Left ventricle myocardium superior (tissue), 1 donor: ENCODE data around the gene PSORS1C2. TPM values are rescaled to one million over a fixed set of nuclear protein-coding genes. Genes with fewer than 3 reads are reported as not detected.
"Not testable (repeated sequence)": the region's sequence is repeated elsewhere in the genome, so short reads cannot be mapped to it uniquely, and the experiment has no call there.

ENCODE experiments used
- ATAC-seq: fragments of 200-7000 bp; cut with Tn5 transposase; one replicate; pipeline ENCODE4 v1.9.1; 2020; ENCODE audit warnings: mild to moderate bottlenecking, moderate library complexity
- DNase-seq: peaks from one replicate; pipeline ENCODE4 v3.0.0-alpha.2; 2020
- intact Hi-C: fragments of 100-400 bp; cut with micrococcal nuclease; formaldehyde crosslinking; loops from one replicate; pipeline ENCODE4 v1.11.0; 2022
- long read RNA-seq: library from polyadenylated mRNA; unstranded; transcript quantifications from one replicate; pipeline ENCODE4 v2.0.0, GENCODE V29; 2021
- total RNA-seq: library from RNA; stranded (reverse); fragmentation: NEBNext Ultra II Directional; extraction: Animal tissue kit (Norgen Biotek cat#: 25700); gene quantifications from one replicate; pipeline ENCODE4 v1.2.1, GENCODE V29; 2021
- donor health status: DM: no; HTN: yes; CAD: no; lungs with severe emphysema.

The PSORS1C2 gene
- total RNA-seq: not detected
- long read RNA-seq: 0 reads

- intact Hi-C loops: loop anchor here (5.0 kb wide), 2 partner anchors 53 to 228 kb away; no protein-coding TSS in a partner anchor
- no peak for ATAC-seq
- no peak for DNase-seq
Measured at GRCh38 chr6:31138982-31139381, at the start of gene PSORS1C2. TSS of gene PSORS1C2 (minus strand) at chr6:31139066. CDS start at chr6:31139026, 40 bp downstream.

DNA sequence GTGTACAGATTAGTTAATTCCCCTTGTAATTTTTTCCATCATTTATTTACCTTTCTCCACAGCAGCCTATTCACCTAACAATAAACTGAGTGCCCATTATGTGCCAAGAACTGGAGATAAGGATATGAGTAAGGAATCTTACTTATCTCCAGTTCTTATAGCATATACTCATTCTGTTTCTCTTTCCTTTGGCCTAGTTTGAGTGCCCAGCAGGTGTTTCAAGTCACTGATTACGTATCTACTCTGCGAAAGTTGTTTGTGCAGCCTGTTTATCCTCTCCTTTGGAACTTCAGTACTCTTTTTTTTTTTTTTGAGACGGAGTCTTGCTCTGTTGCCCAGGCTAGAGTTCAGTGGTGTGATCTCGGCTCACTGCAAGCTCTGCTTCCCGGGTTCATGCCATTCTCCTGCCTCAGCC, 48.9 kb upstream of the PSORS1C2 start:
- ATAC-seq: no peak
- no peak for DNase-seq
- intact Hi-C loops: no loop called here

- intact Hi-C loops: no loop called here
- ATAC-seq: peak; percentile 80
- DNase-seq: peak; percentile 87
Measured at GRCh38 chr6:31186052-31186734, 47.3 kb upstream of the PSORS1C2 start.

DNA sequence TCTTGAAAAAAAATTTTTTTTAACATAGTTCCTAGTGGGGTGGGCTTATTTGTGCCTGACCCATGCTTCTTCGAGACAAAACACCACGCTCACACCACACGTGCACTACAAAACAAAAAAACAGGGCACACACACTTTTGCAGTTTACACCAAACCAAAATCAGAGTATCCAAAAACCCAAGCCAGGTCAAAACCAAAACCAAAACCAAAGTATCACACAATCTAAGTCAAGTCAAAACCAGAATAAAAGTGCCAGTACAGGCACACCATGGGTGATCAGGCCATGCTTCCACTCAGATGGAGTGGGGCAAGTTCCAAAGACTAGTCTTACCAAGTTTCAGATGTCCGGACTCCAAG, 46.8 kb upstream of the PSORS1C2 start:
- DNase-seq, intact Hi-C loops: not testable (repeated sequence)
- ATAC-seq: peak; percentile 25

DNA sequence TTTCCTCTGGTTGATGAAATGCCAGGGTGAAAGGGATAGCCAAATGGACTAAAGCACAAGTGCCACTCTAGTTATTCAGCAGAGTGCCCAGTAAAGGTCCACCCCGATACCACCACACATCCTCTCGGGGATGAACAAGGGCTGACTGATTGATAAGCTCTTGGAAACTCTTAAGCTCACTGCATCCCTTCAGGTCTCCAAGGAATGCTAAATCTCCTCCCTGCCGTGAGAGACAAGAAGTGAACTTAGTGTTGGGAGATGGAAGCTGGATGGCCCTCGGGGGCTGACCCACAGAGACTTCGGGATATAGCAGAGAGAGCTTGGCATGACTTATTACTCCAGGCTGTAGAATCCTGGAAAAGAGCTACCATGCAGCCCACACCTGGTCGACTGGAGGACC, 45.0 kb upstream of the PSORS1C2 start:
- ATAC-seq, intact Hi-C loops, DNase-seq: not testable (repeated sequence)

GRCh38 chr6:31183287-31183686, 44.4 kb upstream of the PSORS1C2 start:
- DNase-seq, ATAC-seq, intact Hi-C loops: not testable (repeated sequence)

DNA sequence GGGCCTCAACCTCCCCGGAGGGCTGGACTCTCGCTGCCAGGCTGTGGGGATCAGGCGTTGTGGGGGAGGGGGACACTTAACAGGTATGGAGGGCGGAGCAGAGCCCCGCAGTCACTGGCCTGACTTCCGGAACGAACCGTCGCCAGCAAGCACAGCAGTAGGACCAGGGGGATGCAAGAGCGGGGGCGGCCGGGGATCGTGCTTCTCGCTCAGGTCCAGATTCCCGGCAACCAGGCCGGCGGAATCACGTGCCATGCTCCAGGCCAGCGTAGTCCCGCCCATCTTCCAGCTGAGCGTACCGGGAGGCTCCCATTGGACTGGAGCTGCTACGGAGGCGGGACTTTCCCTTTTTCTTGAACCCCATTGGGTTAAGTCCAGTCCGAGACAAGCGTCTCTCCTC, 41.6 kb upstream of the PSORS1C2 start:
- ATAC-seq (peak; percentile 99), DNase-seq (peak; percentile 84)
- intact Hi-C loops: no loop called here

GRCh38 chr6:31179896-31180295, 41.0 kb upstream of the PSORS1C2 start:
- intact Hi-C loops: no loop called here
- DNase-seq (no peak), ATAC-seq (no peak)

GRCh38 chr6:31179042-31179386, 40.1 kb upstream of the PSORS1C2 start:
- intact Hi-C loops: no loop called here
- DNase-seq (no peak), ATAC-seq (no peak)

DNA sequence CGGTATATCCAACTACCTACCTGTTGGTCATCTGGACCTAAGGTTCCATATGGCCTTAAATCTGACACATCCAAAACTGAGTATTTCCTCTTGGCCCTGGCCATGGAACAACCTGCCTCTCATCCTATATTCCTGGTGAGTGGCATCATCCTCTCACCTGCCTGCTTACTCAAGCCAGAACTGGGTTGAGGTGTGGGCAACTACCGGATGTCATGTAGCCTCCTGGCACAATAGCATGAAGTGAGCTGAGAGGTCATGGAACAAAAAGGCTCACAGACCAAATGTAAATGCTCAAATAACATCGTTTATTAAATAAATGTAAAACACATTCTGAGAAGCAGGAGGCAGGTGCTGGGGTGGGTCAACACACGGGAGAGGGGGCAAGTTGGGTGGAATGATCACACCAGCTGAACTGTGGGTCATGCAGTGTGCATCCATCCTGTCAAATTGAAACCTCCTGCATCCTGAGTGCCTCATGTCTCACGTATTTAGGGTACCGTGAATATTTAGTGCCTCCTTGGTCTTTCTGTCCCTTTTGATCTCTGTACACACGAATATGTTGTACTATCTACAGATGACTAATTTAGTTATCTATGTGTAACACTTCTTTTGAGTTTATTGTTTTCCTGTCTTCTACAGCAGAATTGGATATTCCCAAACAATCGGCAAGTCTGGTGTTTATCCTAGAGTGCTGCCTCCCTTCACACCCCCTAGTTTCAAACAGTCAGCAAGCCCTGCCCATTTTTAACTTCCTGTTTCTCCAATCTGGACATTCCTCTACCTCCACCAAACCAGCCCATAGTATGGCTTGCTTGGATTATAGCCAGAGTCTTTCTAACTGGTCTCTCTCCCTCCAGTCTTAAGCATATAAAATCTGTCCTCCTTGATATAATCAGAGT, 39.5 kb upstream of the PSORS1C2 start:
- intact Hi-C loops: no loop called here
- ATAC-seq (no peak), DNase-seq (no peak)

GRCh38 chr6:31175971-31176370, 37.1 kb upstream of the PSORS1C2 start:
- DNase-seq (no peak), ATAC-seq (peak; percentile 24)
- intact Hi-C loops: no loop called here

- DNase-seq (no peak), ATAC-seq (no peak)
- intact Hi-C loops: no loop called here
Measured at GRCh38 chr6:31174378-31174777, 35.5 kb upstream of the PSORS1C2 start.

GRCh38 chr6:31173406-31173805, 34.5 kb upstream of the PSORS1C2 start:
- intact Hi-C loops: no loop called here
- no peak for DNase-seq
- ATAC-seq: peak; percentile 10

DNA sequence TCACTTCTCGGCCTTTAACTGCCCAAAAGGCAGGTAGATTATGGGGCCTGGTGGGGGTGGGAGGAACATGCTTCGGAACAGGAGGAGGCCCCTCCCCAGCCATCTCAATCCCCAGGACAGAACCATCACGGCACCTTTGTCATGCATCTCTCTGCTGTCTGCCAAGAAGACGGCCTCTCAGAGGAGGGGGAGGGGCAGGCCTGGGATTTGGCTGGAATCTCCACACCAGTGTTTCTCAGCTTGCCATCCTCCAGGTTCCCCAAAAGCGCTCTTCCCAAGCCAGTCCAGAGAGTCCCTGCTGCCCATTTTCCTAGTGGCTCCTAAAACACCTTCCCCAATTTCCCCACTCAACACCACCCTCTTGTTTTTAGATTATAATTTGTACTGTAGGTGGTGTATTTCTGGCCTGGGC, 34.1 kb upstream of the PSORS1C2 start:
- ATAC-seq: peak; percentile 17
- intact Hi-C loops: no loop called here
- no peak for DNase-seq

DNA sequence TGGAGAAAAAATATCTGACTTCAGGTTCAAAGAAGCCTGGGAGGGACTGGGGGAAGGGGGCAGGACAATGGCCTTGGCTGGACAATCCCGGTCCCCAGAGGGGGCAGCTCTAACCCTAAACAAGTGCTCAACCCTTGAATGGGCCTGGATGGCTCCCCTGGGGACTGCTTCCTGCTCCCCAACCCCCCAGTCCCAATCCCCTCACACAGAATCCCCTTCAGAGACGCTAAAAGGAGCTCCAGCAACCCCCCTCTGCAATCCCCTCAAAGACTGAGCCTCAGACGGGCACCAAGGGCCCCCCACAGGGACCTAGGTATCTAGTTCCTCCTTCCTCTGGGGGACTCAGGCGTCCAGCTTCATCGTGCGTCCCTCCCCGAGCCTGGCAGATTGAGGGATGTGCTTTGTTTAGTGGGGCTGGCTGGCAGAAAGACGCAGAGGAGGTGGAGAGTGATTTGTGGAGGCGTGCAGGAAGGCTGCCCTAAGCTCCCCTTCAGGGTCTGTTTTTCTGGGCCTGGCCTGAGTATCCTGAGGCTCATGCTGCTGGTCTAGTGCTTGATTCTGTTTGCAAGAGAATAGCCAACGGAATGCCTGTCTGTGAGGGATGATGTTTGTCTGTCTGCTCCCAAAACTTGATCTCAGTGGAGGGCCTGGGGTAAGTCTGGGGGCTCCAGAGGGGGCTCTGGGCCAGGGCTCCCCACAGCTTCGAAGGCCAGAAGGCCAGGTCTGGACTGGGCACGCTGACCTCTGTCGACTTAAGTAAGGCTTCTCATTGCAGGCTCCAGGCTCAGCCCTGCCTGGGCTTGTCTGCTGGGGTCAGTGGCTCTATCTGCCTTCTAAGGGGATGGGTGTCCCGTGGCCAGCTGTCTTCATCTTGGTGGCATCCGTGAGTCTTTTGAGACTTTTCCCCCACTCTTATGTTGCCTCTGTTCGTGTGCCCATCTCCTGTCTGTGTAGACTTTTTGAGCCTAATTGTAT, 33.4 kb upstream of the PSORS1C2 start:
- no peak for ATAC-seq
- intact Hi-C loops: no loop called here
- DNase-seq: no peak

GRCh38 chr6:31170987-31171671, 32.3 kb upstream of the PSORS1C2 start:
- intact Hi-C loops: no loop called here
- ATAC-seq: no peak
- DNase-seq: no peak

DNA sequence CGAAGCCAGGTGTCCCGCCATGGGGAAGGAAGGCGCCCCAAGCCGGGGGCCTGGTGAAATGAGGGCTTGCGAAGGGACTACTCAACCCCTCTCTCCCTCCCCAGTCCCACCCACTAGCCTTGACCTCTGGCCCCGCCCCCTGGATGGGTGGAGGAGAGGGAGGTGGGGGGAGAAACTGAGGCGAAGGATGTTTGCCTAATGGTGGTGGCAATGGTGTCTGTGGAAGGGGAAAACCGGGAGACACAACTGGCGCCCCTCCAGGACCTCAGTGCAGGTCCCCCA, 31.7 kb upstream of the PSORS1C2 start, which contains the start of gene POU5F1:
Gene POU5F1 (minus strand): TSS at position 83 of the 282 bp plus-strand sequence. CDS start 62 bp downstream, at position 21.
- intact Hi-C loops: no loop called here
- ATAC-seq (no peak), DNase-seq (no peak)

GRCh38 chr6:31169858-31170599, 31.2 kb upstream of the PSORS1C2 start:
- intact Hi-C loops, DNase-seq, ATAC-seq: not testable (repeated sequence)
